PC-9 (cell line): Measurements from ENCODE around the gene ABCD2. TPM values are rescaled to one million over a fixed set of nuclear protein-coding genes. Genes with fewer than 3 reads are reported as not detected.

Source experiments
- BruUV-seq: library from RNA; stranded (reverse); fragments of 400-500 nt; replicated peaks from 2 replicates; lab custom pipeline; 2021; lab: Mats Ljungman, UMichigan
- CTCF ChIA-PET: fragments of 300-600 bp; sonication (Branson Sonifier 250); formaldehyde crosslinking; loops from one replicate; lab custom pipeline; 2022; ENCODE audit warnings: antibody characterized with exemption; lab: Charles Lee
- POLR2A ChIA-PET: fragments of 300-600 bp; sonication (Branson Sonifier 250); formaldehyde crosslinking; loops from one replicate; lab custom pipeline; 2022; ENCODE audit warnings: antibody characterized with exemption; ENCODE audit not compliant: unreplicated experiment; lab: Charles Lee
- DNase-seq, 2 experiments: peaks; one replicate each; pipeline versions ENCODE4 v3.0.0 to v3.0.0-alpha.2; 2015 to 2022; ENCODE audit warnings: mixed read lengths in 1 of 2
- H2AFZ ChIP-seq: fragments of 200-600 bp; sonication (generic); 2 replicates; pipeline ENCODE4 v1.8.1; 2017; ENCODE audit warnings: antibody characterized with exemption
- H3F3A ChIP-seq: fragments of 200-600 bp; sonication (generic); 2 replicates; pipeline ENCODE4 v1.8.1; 2017; ENCODE audit warnings: antibody characterized with exemption, mild to moderate bottlenecking, low read depth; ENCODE audit not compliant: insufficient read depth
- H3K27ac ChIP-seq: fragments of 200-600 bp; sonication (generic); 2 replicates; pipeline ENCODE4 v1.6.1; 2016; ENCODE audit warnings: mixed run types
- H3K27me3 ChIP-seq: fragments of 200-600 bp; sonication (generic); 2 replicates; pipeline ENCODE4 v1.6.1; 2016; ENCODE audit warnings: low read depth, mixed run types; ENCODE audit not compliant: insufficient read depth
- H3K36me3 ChIP-seq: fragments of 200-600 bp; sonication (generic); 2 replicates; pipeline ENCODE4 v1.6.1; 2016; ENCODE audit warnings: low read depth, mixed run types
- H3K4me1 ChIP-seq: fragments of 200-600 bp; sonication (generic); replicated peaks from 2 replicates; pipeline ENCODE4 v1.6.1; 2016; ENCODE audit warnings: mixed run types; ENCODE audit not compliant: insufficient read depth
- H3K4me2 ChIP-seq: fragments of 200-600 bp; sonication (generic); 2 replicates; pipeline ENCODE4 v1.6.1; 2017; ENCODE audit warnings: mixed run types
- H3K4me3 ChIP-seq: fragments of 200-600 bp; sonication (generic); 2 replicates; pipeline ENCODE4 v1.6.1; 2016; ENCODE audit warnings: mixed run types
- H3K79me2 ChIP-seq: fragments of 200-600 bp; sonication (generic); 2 replicates; pipeline ENCODE4 v1.6.1; 2017; ENCODE audit warnings: low read depth, mixed run types
- H3K9me2 ChIP-seq: fragments of 200-600 bp; sonication (generic); 2 replicates; pipeline ENCODE4 v1.8.1; 2017; ENCODE audit warnings: mild to moderate bottlenecking; ENCODE audit not compliant: insufficient read depth
- H3K9me3 ChIP-seq: fragments of 200-600 bp; sonication (generic); 2 replicates; pipeline ENCODE4 v1.8.1; 2016; ENCODE audit warnings: low read depth; ENCODE audit not compliant: insufficient read depth
- H4K20me1 ChIP-seq: fragments of 200-600 bp; sonication (generic); 2 replicates; pipeline ENCODE4 v1.8.1; 2017; ENCODE audit not compliant: insufficient read depth
- EZH2 ChIP-seq: fragments of 200-600 bp; sonication (generic); IDR thresholded peaks from 2 replicates; pipeline ENCODE4 v1.8.0; 2017; ENCODE audit warnings: antibody characterized with exemption, low read depth
- intact Hi-C: fragments of 100-400 bp; cut with micrococcal nuclease; formaldehyde crosslinking; loops from one replicate; pipeline ENCODE4 v1.10.0; 2022; ENCODE audit not compliant: unreplicated experiment
- total RNA-seq: library from RNA; stranded (reverse); gene quantifications from 2 replicates; pipeline ENCODE4 v1.2.3, GENCODE V29; 2021
- TF ChIP-seq, protein P1 (sequence below): fragments of 200-600 bp; sonication (generic); conservative IDR thresholded peaks from 2 replicates; pipeline ENCODE4 v1.6.1; 2017; ENCODE audit warnings: mixed run types, antibody characterized with exemption, mild to moderate bottlenecking, moderate library complexity

ABCD2 gene
- total RNA-seq, 1 experiment from 2014 or later, result not detected

DNA sequence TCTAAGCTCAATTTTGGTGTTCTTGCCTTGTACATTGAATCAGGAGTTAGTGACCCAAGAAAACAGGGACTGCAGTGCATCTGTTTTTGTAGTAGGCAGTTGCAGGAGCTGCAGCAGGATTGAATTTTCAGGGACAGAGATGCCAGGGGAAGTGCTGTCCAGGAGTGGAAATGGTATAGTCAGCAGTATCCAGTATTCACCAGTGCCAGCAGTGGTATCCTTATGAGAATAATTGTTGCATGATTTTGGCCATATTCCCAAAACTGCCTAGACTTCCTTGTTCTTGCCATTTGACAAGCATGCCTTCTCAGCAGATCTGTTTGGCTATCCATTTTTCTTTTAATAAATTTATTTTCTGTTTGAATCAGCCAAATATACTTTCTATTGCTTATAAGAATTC lies 18.6 kb upstream of the ABCD2 start:
- Histone ChIP-seq H3K27ac (no peak overlapping the region), H3K9me3 (0 out of 2 replicates have a peak, but pooled peaks cover 3% of the 10 kb centered on the region), H3F3A (no peaks in the 10 kb centered on the region), H3K4me1 (no peaks in the 10 kb centered on the region), H3K79me2 (no peaks in the 10 kb centered on the region), H3K36me3 (no peaks in the 10 kb centered on the region), H2AFZ (no peak overlapping the region), H3K27me3 (no peaks in the 10 kb centered on the region), H3K4me3 (no peak overlapping the region), H3K9me2 (no peaks in the 10 kb centered on the region), H4K20me1 (no peaks in the 10 kb centered on the region), H3K4me2 (no peak overlapping the region)
- BruUV-seq, result no TSS peak
- ChIA-PET POLR2A (no interaction called here), CTCF (no interaction called here)
- TF ChIP-seq, protein P1, sequence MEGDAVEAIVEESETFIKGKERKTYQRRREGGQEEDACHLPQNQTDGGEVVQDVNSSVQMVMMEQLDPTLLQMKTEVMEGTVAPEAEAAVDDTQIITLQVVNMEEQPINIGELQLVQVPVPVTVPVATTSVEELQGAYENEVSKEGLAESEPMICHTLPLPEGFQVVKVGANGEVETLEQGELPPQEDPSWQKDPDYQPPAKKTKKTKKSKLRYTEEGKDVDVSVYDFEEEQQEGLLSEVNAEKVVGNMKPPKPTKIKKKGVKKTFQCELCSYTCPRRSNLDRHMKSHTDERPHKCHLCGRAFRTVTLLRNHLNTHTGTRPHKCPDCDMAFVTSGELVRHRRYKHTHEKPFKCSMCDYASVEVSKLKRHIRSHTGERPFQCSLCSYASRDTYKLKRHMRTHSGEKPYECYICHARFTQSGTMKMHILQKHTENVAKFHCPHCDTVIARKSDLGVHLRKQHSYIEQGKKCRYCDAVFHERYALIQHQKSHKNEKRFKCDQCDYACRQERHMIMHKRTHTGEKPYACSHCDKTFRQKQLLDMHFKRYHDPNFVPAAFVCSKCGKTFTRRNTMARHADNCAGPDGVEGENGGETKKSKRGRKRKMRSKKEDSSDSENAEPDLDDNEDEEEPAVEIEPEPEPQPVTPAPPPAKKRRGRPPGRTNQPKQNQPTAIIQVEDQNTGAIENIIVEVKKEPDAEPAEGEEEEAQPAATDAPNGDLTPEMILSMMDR, result no peak
- TF ChIP-seq EZH2, result no peak
- no peak for DNase-seq
- intact Hi-C loops, result no loop called here

DNA sequence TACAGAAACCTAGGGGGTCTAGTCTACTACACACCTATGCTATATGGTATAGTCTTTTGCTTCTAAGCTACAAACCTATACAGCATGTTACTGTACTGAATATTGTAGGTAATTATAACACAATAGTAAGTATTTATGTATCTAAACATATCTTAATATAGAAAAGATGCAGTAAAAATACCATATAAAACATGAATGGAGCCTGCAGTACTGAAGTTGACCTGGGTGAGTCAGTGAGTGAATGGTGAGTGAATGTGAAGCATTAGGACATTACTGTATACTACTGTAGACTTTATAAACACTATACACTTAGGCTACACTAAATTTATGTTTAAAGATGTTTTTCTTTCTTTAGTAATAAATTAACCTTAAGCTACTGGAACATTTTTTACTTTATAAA lies 13.1 kb upstream of the ABCD2 start:
- no peaks in the 10 kb centered on the region for H3F3A ChIP-seq
- 0 out of 2 replicates have a peak, but pooled peaks cover 3% of the 10 kb centered on the region for H3K9me3 ChIP-seq
- no peaks in the 10 kb centered on the region for H3K36me3 ChIP-seq
- H3K79me2 ChIP-seq, result no peaks in the 10 kb centered on the region
- no peak overlapping the region for H3K27ac ChIP-seq
- no peak for DNase-seq
- H3K4me1 ChIP-seq, result no peaks in the 10 kb centered on the region
- ChIA-PET POLR2A (interaction anchor here (0.7 kb wide), 1 partner anchor 200 kb away, joined by 7 read pairs; no protein-coding TSS in a partner anchor), CTCF (no interaction called here)
- H3K4me2 ChIP-seq, result no peak overlapping the region
- H3K27me3 ChIP-seq, result no peaks in the 10 kb centered on the region
- no peak overlapping the region for H3K4me3 ChIP-seq
- intact Hi-C loops, result no loop called here
- no peaks in the 10 kb centered on the region for H4K20me1 ChIP-seq
- no TSS peak for BruUV-seq
- TF ChIP-seq, protein P1, result no peak
- no peak for TF ChIP-seq EZH2
- H2AFZ ChIP-seq, result no peak overlapping the region
- no peaks in the 10 kb centered on the region for H3K9me2 ChIP-seq

- intact Hi-C loops, result no loop called here
- no peaks in the 10 kb centered on the region for H3K36me3 ChIP-seq
- no peaks in the 10 kb centered on the region for H3F3A ChIP-seq
- H3K4me3 ChIP-seq, result no peak overlapping the region
- no peaks in the 10 kb centered on the region for H3K9me2 ChIP-seq
- no TSS peak for BruUV-seq
- no peak for DNase-seq
- ChIA-PET CTCF (no interaction called here), POLR2A (no interaction called here)
- no peak overlapping the region for H2AFZ ChIP-seq
- H3K79me2 ChIP-seq, result no peaks in the 10 kb centered on the region
- TF ChIP-seq, protein P1, result no peak
- no peak for TF ChIP-seq EZH2
- H3K27ac ChIP-seq, result no peak overlapping the region
- H3K27me3 ChIP-seq, result no peaks in the 10 kb centered on the region
- no peaks in the 10 kb centered on the region for H3K9me3 ChIP-seq
- no peaks in the 10 kb centered on the region for H3K4me1 ChIP-seq
- no peak overlapping the region for H3K4me2 ChIP-seq
- H4K20me1 ChIP-seq, result no peaks in the 10 kb centered on the region
Measured at GRCh38 chr12:39628836-39629235, 9.2 kb upstream of the ABCD2 start.
